ENCODE data around the gene OR51D1.

The OR51D1 gene

GRCh38 chr11:4647766-4648165 is 10.5 kb downstream of the OR51D1 start:
- no peak for DNase-seq

DNA sequence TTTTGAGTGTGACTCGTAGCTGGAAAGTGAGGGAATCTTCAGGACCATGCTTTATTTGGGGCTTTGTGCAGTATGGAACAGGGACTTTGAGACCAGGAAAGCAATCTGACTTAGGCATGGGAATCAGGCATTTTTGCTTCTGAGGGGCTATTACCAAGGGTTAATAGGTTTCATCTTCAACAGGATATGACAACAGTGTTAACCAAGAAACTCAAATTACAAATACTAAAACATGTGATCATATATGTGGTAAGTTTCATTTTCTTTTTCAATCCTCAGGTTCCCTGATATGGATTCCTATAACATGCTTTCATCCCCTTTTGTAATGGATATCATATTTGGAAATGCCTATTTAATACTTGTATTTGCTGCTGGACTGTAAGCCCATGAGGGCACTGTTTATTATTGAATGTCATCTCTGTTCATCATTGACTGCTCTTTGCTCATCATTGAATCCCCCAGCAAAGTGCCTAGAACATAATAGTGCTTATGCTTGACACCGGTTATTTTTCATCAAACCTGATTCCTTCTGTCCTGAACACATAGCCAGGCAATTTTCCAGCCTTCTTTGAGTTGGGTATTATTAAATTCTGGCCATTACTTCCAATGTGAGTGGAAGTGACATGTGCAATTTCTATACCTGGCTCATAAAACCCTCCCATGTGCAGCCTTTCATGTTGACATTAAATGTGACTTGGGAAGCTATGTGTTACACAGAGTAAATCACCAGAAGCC is 17.5 kb downstream of the OR51D1 start:
- no peak for DNase-seq

DNA sequence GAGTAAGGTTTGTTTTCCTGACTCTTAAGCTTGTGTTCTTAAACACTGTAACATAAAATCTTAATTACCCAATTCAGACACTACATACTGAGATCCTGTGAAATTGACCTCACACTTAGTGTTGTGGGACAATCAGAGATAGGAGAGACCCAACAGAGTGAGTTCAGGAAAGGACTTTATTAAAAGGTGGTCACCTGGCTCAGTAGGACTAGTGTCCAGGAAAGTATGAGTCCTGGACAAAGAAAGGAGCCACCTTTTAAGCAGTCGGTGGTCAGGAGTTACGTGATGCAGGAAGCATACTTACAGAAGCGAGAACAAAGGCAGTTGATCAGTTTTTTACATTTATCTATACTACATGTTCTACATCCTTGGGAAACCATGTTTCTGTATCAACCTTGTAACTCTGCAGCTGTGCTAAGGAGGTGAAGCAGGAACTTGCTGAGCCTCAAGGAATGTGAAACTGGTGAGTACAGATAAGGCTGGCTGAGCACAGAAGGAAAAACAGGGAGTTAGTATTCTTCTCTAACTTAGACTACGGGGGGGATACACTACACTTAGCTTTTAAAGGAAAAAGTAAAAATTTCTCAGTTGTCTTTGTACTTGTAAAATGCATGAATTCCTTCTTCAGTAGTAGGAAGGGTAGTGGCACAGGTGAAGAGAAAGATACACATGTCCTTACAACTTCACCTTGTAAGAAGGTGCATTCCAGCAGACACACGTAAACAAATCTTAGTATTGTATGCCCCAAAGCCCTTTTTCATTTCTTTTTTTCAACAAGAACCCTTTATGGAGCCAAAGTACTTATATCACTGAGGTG is 21.6 kb downstream of the OR51D1 start:
- no peak for DNase-seq

- DNase-seq: no peak
These were observed 25.6 kb downstream of the OR51D1 start for GRCh38 chr11:4662876-4663275.

DNA sequence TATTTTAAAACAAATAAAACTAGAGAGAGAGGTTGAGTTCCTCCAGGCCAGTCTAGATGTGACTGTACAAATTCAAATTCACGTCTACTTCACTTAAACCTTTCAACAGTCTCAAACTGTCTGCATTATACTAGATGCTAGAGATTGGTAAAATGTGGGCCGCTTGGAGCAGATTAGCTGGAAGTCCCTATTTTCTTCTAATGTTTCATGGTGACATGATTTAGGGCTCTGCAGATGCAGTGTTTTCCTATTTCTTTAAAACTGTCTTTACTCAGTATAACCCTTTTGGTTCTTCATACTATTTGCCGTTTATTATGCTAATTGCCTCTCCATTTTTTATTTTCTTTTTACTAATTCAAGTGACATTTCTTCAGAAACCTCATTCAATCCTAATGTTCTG is 26.9 kb downstream of the OR51D1 start:
- DNase-seq: no peak

DNA sequence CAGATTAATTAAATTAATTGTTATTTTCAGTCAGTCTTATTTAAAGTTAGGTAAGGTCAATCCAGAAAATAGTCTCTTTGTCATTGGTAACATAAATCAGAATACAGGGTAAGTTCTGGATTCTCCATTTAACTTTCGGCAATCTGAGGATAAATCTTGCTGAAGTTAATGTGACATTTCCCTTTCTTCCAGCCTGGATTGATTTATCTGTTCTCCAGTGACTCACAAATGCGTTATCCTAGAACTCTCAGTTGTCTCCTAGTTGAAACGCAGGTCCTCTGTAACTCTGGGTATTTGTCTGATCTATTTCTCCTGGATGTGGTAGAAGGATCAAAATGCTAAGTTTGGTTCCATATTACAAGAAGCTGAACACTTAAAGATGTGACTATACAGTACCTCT is 27.5 kb downstream of the OR51D1 start:
- no peak for DNase-seq

DNA sequence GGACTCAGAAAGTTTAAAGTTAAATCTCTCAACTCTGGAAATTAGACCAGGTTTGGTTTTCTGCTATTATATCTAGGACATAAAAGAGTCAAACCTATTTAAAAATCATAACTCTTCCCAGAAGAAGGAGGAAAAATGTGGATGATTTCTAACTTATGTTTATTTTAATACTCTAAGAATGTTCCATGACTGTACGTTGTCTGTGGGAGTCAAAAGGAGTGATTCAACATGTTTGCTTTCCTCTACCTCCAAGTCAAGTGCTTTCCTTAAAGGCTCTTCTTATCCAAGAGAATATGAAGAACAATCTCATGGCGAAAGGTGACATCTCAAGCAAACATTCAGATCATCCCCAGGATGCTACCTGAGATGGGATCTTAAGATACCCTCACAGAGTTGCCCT is 28.1 kb downstream of the OR51D1 start:
- DNase-seq: no peak

GRCh38 chr11:4671741-4672140 is 34.5 kb downstream of the OR51D1 start:
- no peak for DNase-seq

GRCh38 chr11:4672470-4672869 is 35.2 kb downstream of the OR51D1 start:
- DNase-seq: no peak

DNA sequence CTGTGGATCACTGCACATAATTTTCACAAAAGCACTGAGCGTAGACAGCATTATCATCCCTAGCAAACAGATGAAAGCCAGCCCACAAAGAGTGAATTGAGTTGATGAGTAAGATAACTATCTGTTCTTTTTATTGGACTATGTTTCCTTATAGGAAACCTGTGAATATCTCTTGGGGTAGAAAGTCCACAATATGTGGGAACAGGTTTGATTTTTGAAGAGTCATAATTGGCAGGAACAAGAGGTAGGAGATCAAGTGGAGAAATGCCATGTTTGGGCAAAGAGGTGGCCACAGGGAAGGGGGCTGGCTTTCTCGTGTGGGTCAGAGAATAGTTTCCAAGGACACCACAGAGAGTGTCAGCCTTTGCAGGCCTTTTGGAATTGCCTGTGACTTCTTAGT is 36.5 kb downstream of the OR51D1 start:
- no peak for DNase-seq

DNA sequence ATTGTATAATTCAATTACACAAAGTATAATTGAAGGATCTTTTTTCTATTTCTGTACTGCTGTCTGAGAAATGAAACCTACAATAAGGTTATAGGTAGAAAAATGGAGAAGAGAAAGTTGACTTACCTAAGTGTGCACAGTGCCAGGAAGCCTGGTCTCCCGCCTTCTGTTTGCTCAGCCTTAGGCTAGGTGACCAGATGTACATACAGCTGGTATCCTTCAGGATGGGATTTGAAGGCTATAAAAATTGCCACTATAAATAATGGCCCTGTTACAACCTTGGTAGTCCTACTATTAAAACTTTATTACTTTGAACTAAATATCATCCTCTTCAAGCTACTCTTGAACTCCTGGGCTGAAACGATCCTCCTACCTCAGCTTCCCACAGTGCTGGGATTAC is 40.7 kb downstream of the OR51D1 start:
- no peak for DNase-seq

DNA sequence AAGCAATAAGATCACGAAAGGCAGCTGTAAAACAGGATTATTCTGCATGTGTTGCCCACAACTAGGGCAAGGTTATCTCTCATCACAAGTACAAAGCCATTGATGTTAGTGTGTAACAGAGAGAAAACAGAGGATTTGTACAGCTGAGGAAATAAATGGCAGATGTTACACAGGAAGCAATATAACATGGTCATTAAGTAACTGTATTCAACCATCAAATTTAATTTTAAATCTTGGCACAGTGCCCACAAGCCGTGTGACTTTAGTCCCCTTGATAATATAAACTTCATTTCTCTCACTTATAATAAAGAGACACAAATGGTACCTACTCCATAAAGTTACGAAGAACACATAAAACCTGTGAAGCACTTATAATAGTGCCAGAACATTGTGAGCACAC is 43.1 kb downstream of the OR51D1 start:
- DNase-seq: no peak

- no peak for DNase-seq
These were observed 45.5 kb downstream of the OR51D1 start for GRCh38 chr11:4682623-4683419.

DNA sequence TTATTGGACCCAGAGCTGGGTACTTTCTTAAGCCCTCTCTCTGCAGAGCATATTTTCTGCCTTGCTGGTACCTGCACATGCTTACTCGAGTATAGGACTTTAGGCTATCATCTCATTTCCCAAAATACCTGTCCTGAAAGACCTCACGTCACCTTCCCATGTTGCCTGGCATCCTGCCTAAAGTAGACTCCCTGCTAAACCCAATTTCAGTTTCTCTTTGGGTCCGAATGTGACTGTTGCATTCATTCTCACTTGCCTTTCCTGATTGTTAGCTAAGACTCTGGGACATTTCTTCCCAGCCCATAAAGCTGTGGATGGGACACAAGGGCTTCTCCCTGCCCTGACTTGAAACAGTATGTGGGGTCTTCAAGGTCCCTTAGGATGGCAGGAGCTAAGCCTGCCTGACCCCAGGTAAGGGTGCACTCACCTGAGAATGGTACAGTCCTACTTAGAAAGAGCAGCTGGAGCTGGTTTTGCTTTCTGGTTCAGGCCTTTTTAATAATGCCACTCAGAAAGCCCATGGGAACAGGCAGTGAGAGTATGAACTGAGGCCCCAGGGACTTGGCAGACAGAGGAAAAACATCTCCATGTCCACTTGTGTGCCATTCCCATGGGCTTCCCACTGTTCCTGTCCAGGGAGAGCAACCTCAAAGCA is 47.5 kb downstream of the OR51D1 start:
- DNase-seq: no peak
